ENCODE data around the gene KRT7. TPM values are rescaled to one million over a fixed set of nuclear protein-coding genes. Genes with fewer than 3 reads are reported as not detected.

Gene KRT7
- total and polyA plus RNA-seq, 2 donors (not counting 3 experiments of a cell fraction or from before 2014, with no cell fraction given): 120 to 293 TPM

- DNase-seq (ENCODE audit: low read depth, low spot score) (no peak), FAIRE-seq (no peak)
- H3K27ac ChIP-seq (ENCODE audit: insufficient read depth, low read depth, low read length): no peak overlapping the region
- ChIA-PET POLR2A (no interaction called here), CTCF (interaction anchor here (1.0 to 3.2 kb wide), 5 partner anchors 8 to 45 kb away, joined by 3 to 23 read pairs (median 4); no protein-coding TSS in a partner anchor)
- no peaks in the 10 kb centered on the region for H3K79me2 ChIP-seq (ENCODE audit: control insufficient read depth, insufficient read depth, low read length)
- TF ChIP-seq GATA2 (IDR thresholded peaks at IDR 0.05; ENCODE audit: insufficient read depth, insufficient read length, low read depth, low read length): no peak
- TF ChIP-seq POLR2A (IDR thresholded peaks at IDR 0.05; ENCODE audit: low read depth, low read length): no peak
- TF ChIP-seq, protein P1, sequence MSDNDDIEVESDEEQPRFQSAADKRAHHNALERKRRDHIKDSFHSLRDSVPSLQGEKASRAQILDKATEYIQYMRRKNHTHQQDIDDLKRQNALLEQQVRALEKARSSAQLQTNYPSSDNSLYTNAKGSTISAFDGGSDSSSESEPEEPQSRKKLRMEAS (IDR thresholded peaks at IDR 0.05; ENCODE audit: insufficient read depth, insufficient read length): no peak
- no peak for TF ChIP-seq JUN (IDR thresholded peaks at IDR 0.05; ENCODE audit: borderline replicate concordance, insufficient read depth, insufficient read length, low read depth)
- no peak for TF ChIP-seq FOS (IDR thresholded peaks at IDR 0.05; ENCODE audit: borderline replicate concordance, insufficient read depth, low read length)
- TF ChIP-seq MYC (IDR thresholded peaks at IDR 0.05; ENCODE audit: low read depth, low read length): no peak
- no peak for TF ChIP-seq EZH2 (IDR thresholded peaks at IDR 0.05; ENCODE audit: borderline replicate concordance, low read depth, low read length, severe bottlenecking)
- TF ChIP-seq POLR2AphosphoS5 (IDR thresholded peaks at IDR 0.05; ENCODE audit: insufficient read depth, low read depth, low read length): no peak
- TF ChIP-seq, protein P2, sequence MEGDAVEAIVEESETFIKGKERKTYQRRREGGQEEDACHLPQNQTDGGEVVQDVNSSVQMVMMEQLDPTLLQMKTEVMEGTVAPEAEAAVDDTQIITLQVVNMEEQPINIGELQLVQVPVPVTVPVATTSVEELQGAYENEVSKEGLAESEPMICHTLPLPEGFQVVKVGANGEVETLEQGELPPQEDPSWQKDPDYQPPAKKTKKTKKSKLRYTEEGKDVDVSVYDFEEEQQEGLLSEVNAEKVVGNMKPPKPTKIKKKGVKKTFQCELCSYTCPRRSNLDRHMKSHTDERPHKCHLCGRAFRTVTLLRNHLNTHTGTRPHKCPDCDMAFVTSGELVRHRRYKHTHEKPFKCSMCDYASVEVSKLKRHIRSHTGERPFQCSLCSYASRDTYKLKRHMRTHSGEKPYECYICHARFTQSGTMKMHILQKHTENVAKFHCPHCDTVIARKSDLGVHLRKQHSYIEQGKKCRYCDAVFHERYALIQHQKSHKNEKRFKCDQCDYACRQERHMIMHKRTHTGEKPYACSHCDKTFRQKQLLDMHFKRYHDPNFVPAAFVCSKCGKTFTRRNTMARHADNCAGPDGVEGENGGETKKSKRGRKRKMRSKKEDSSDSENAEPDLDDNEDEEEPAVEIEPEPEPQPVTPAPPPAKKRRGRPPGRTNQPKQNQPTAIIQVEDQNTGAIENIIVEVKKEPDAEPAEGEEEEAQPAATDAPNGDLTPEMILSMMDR (IDR thresholded peaks at IDR 0.05; ENCODE audit: extremely low read depth in 1 of 2, insufficient read depth in 1 of 2, low read depth in 1 of 2, low read length in 2 of 2): no peak
- no peak overlapping the region for H3K4me2 ChIP-seq (ENCODE audit: insufficient read depth, low read length)
- no peak overlapping the region for H2AFZ ChIP-seq (ENCODE audit: low read depth, low read length)
- no TSS peak for BruUV-seq (replicated peaks)
- H3K9me3 ChIP-seq (replicated peaks; ENCODE audit: control insufficient read depth, insufficient read depth, low read length): no peaks in the 10 kb centered on the region
- no peaks in the 10 kb centered on the region for H3K4me1 ChIP-seq (ENCODE audit: control insufficient read depth, extremely low read depth, insufficient read depth, low read length)
- no peaks in the 10 kb centered on the region for H4K20me1 ChIP-seq (replicated peaks; ENCODE audit: control insufficient read depth, extremely low read depth, insufficient read depth, low read length)
- H3K27me3 ChIP-seq (ENCODE audit: control insufficient read depth in 2 of 2, insufficient read depth in 2 of 2, low read length in 2 of 2): peaks cover 22 to 30% of the 10 kb centered on the region in 2 experiments
- H3K36me3 ChIP-seq (ENCODE audit: control insufficient read depth in 2 of 2, extremely low read depth in 1 of 2, insufficient read depth in 2 of 2, low read length in 2 of 2): no peaks in the 10 kb centered on the region
- no peak overlapping the region for H3K9ac ChIP-seq (replicated peaks; ENCODE audit: extremely low read depth, insufficient read depth, low read length)
- dilution Hi-C loops (cut with MboI; ENCODE audit: extremely low pct_ligation_motif_present, low sequenced_read_pairs): no loop called here
- no peak overlapping the region for H3K4me3 ChIP-seq (replicated peaks in 1 of 3; ENCODE audit: insufficient read depth in 1 of 3, low read depth in 1 of 3, low read length in 3 of 3)
- H3K9me1 ChIP-seq (replicated peaks; ENCODE audit: control insufficient read depth, extremely low read depth, insufficient read depth, low read length): no peaks in the 10 kb centered on the region
- intact Hi-C loops (cut with micrococcal nuclease): no loop called here
Observed at GRCh38 chr12:52271158-52271557, 38.1 kb downstream of the KRT7 start.
